ENCODE measurements around the gene NUDT21.

GRCh38 chr16:56479469-56479868, 28.3 kb upstream of the NUDT21 start:
- TF ChIP-seq YY1 (IDR thresholded peaks at IDR 0.05; ENCODE audit: insufficient read depth, insufficient read length) (no peak), ZNF274 (IDR thresholded peaks at IDR 0.05; ENCODE audit: low read depth, low read length) (no peak), SUZ12 (IDR thresholded peaks at IDR 0.05; ENCODE audit: extremely low read depth, insufficient read depth, insufficient read length) (no peak)
